ENCODE data around the gene HIVEP2.

GRCh38 chr6:142764311-142764710, 180.7 kb downstream of the HIVEP2 start:
- TF ChIP-seq, protein P1, sequence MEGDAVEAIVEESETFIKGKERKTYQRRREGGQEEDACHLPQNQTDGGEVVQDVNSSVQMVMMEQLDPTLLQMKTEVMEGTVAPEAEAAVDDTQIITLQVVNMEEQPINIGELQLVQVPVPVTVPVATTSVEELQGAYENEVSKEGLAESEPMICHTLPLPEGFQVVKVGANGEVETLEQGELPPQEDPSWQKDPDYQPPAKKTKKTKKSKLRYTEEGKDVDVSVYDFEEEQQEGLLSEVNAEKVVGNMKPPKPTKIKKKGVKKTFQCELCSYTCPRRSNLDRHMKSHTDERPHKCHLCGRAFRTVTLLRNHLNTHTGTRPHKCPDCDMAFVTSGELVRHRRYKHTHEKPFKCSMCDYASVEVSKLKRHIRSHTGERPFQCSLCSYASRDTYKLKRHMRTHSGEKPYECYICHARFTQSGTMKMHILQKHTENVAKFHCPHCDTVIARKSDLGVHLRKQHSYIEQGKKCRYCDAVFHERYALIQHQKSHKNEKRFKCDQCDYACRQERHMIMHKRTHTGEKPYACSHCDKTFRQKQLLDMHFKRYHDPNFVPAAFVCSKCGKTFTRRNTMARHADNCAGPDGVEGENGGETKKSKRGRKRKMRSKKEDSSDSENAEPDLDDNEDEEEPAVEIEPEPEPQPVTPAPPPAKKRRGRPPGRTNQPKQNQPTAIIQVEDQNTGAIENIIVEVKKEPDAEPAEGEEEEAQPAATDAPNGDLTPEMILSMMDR (IDR thresholded peaks at IDR 0.05) = no peak
- TF ChIP-seq POLR2A (IDR thresholded peaks at IDR 0.05) = no peak

Data from esophagus squamous epithelium (tissue), 4 donors.